HL-60 (cell line): ENCODE results near the gene MAP1B.

ENCODE experiments used
- DNase-seq, 2 experiments: peaks; one replicate each; pipeline ENCODE4 v3.0.0-alpha.2; 2010 to 2020; ENCODE audit warnings: low read depth in 1 of 2, low spot score in 1 of 2
- H3K27ac ChIP-seq: fragments of 250-450 bp; sonication (Bioruptor Pico); replicated peaks from 2 replicates; pipeline ENCODE4 v1.5.1; 2020; ENCODE audit warnings: mild to moderate bottlenecking, moderate library complexity
- H3K27me3 ChIP-seq: fragments of 250-450 bp; sonication (Bioruptor Pico); 2 replicates; pipeline ENCODE4 v1.5.1; 2021; ENCODE audit warnings: mild to moderate bottlenecking, moderate library complexity; ENCODE audit not compliant: insufficient read depth, poor library complexity, severe bottlenecking
- H3K4me3 ChIP-seq: replicated peaks from 2 replicates; pipeline ENCODE4 v1.5.1; 2011; ENCODE audit warnings: mild to moderate bottlenecking, control low read depth, low read length; ENCODE audit not compliant: insufficient read depth
- GABPA ChIP-seq: IDR thresholded peaks from 2 replicates; pipeline ENCODE4 v1.6.1; 2012; ENCODE audit warnings: low read depth
- POLR2AphosphoS5 ChIP-seq: IDR thresholded peaks from 2 replicates; pipeline ENCODE4 v1.6.1; 2012; ENCODE audit warnings: low read depth
- REST ChIP-seq: IDR thresholded peaks from 2 replicates; pipeline ENCODE4 v1.6.1; 2012; ENCODE audit warnings: low read depth; ENCODE audit not compliant: insufficient replicate concordance
- SPI1 ChIP-seq: IDR thresholded peaks from 2 replicates; pipeline ENCODE4 v1.6.1; 2012; ENCODE audit warnings: low read depth, mild to moderate bottlenecking, borderline replicate concordance
- TF ChIP-seq, protein P1 (sequence below): IDR thresholded peaks from one replicate; pipeline ENCODE4 v1.5.1; 2011; ENCODE audit warnings: low read length, control low read depth, inconsistent platforms; ENCODE audit not compliant: insufficient read depth

MAP1B gene

GRCh38 chr5:72145348-72145747 is 38.1 kb downstream of the MAP1B start:
- no peaks in the 10 kb centered on the region for H3K27me3 ChIP-seq

DNA sequence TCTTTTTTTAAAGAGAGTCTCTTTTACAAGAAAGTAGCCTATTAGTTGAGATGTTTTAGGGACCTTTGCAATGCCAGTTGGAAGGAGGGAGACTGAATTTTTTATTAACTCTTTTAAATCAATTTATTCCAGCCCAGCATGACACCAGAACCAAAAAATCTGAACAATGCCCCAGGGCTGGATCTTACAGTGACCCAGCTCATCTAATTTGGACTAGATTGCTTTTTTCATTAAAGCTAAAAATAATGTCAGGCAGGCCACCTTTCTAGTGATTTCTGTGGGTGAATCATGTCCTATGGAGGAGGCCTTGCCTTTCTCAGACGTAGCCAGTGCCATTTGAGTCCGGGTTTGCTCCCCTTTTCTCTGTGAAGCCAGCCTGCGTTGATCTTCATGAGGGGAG is 38.8 kb downstream of the MAP1B start:
- DNase-seq: no peak
- TF ChIP-seq SPI1 (no peak), GABPA (no peak), POLR2AphosphoS5 (no peak), REST (no peak)
- TF ChIP-seq, protein P1, sequence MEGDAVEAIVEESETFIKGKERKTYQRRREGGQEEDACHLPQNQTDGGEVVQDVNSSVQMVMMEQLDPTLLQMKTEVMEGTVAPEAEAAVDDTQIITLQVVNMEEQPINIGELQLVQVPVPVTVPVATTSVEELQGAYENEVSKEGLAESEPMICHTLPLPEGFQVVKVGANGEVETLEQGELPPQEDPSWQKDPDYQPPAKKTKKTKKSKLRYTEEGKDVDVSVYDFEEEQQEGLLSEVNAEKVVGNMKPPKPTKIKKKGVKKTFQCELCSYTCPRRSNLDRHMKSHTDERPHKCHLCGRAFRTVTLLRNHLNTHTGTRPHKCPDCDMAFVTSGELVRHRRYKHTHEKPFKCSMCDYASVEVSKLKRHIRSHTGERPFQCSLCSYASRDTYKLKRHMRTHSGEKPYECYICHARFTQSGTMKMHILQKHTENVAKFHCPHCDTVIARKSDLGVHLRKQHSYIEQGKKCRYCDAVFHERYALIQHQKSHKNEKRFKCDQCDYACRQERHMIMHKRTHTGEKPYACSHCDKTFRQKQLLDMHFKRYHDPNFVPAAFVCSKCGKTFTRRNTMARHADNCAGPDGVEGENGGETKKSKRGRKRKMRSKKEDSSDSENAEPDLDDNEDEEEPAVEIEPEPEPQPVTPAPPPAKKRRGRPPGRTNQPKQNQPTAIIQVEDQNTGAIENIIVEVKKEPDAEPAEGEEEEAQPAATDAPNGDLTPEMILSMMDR: no peak
- Histone ChIP-seq H3K4me3 (no peak overlapping the region), H3K27ac (no peak overlapping the region), H3K27me3 (no peaks in the 10 kb centered on the region)

More at GRCh38 chr5:72145348-72145747, 38.1 kb downstream of the MAP1B start:
- DNase-seq: no peak
- Histone ChIP-seq H3K27ac (no peak overlapping the region), H3K4me3 (no peak overlapping the region)
- TF ChIP-seq POLR2AphosphoS5: no peak
- no peak for TF ChIP-seq REST
- TF ChIP-seq, protein P1: no peak
- no peak for TF ChIP-seq GABPA
- TF ChIP-seq SPI1: no peak

DNA sequence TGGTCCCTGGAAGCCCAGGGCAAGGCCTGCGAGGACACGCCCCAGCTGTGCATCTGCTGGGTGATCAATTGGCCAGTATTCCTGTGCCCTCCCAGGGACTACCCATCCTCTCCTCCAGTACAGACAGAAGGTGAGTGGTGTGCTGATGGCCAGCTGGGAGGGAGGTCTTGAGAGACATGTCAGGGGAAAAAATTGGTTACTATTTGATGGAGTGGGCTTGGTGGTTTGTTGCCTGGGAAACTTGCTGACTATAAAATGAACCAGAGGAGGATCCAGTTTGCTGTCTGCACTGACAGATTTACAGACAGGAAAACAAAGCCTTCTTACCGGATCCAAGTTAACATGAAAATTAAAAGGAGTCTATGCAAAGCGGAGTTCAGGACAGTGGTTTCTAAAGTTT is 40.3 kb downstream of the MAP1B start:
- TF ChIP-seq SPI1 (no peak), REST (no peak), POLR2AphosphoS5 (no peak), GABPA (no peak)
- TF ChIP-seq, protein P1: no peak
- no peak overlapping the region for H3K4me3 ChIP-seq
- no peak for DNase-seq
- H3K27me3 ChIP-seq: no peaks in the 10 kb centered on the region
- no peak overlapping the region for H3K27ac ChIP-seq
